GM23338 (cell line): ENCODE results near the gene SERPINA6. TPM values are rescaled to one million over a fixed set of nuclear protein-coding genes. Genes with fewer than 3 reads are reported as not detected.

ENCODE experiments used
- ATAC-seq: fragments of 200-7000 bp; cut with Tn5 transposase; 3 replicates; pipeline ENCODE4 v1.9.1; 2020
- DNase-seq: peaks from one replicate; pipeline ENCODE4 v3.0.0-alpha.2; 2015; ENCODE audit warnings: low spot score
- H2AFZ ChIP-seq: fragments of 200-600 bp; sonication (generic); 2 replicates; pipeline ENCODE4 v1.8.0; 2016; ENCODE audit warnings: antibody characterized with exemption, mild to moderate bottlenecking, moderate library complexity
- H3F3A ChIP-seq: fragments of 200-600 bp; sonication (generic); replicated peaks from 2 replicates; pipeline ENCODE4 v1.8.0; 2017; ENCODE audit warnings: antibody characterized with exemption, mixed run types, low read depth
- H3K27ac ChIP-seq: fragments of 200-600 bp; sonication (generic); 2 replicates; pipeline ENCODE4 v1.6.1; 2016; ENCODE audit warnings: low read depth
- H3K27me3 ChIP-seq: fragments of 200-600 bp; sonication (generic); 2 replicates; pipeline ENCODE4 v1.8.0; 2016; ENCODE audit warnings: mild to moderate bottlenecking, mixed run types, moderate library complexity; ENCODE audit not compliant: insufficient read depth
- H3K36me3 ChIP-seq: fragments of 200-600 bp; sonication (generic); 2 replicates; pipeline ENCODE4 v1.8.0; 2016; ENCODE audit warnings: mild to moderate bottlenecking; ENCODE audit not compliant: insufficient read depth
- H3K4me1 ChIP-seq: fragments of 200-600 bp; sonication (generic); 2 replicates; pipeline ENCODE4 v1.8.0; 2016; ENCODE audit warnings: mild to moderate bottlenecking, moderate library complexity; ENCODE audit not compliant: insufficient read depth
- H3K4me2 ChIP-seq: fragments of 200-600 bp; sonication (generic); 2 replicates; pipeline ENCODE4 v1.7.1; 2017; ENCODE audit warnings: mixed run types
- H3K4me3 ChIP-seq: fragments of 200-600 bp; sonication (generic); 2 replicates; pipeline ENCODE4 v1.6.1; 2016; ENCODE audit warnings: mixed run types
- H3K79me2 ChIP-seq: fragments of 200-600 bp; sonication (generic); replicated peaks from 2 replicates; pipeline ENCODE4 v1.8.0; 2017; ENCODE audit warnings: mild to moderate bottlenecking; ENCODE audit not compliant: insufficient read depth
- H3K9me2 ChIP-seq: fragments of 200-600 bp; sonication (generic); 2 replicates; pipeline ENCODE4 v1.8.0; 2017; ENCODE audit not compliant: insufficient read depth
- H4K20me1 ChIP-seq: fragments of 200-600 bp; sonication (generic); replicated peaks from 2 replicates; pipeline ENCODE4 v1.8.0; 2017; ENCODE audit warnings: mild to moderate bottlenecking; ENCODE audit not compliant: insufficient read depth
- H3K27ac Mint-ChIP-seq: 2 replicates; pipeline ENCODE4 v1.8.0; 2020; ENCODE audit warnings: inconsistent platforms, mild to moderate bottlenecking, moderate library complexity, mixed read lengths
- H3K27me3 Mint-ChIP-seq: 3 replicates; pipeline ENCODE4 v1.8.0; 2022; ENCODE audit warnings: low read depth, mild to moderate bottlenecking, moderate library complexity, mixed read lengths, inconsistent platforms; ENCODE audit not compliant: insufficient read depth, poor library complexity
- H3K36me3 Mint-ChIP-seq: 3 replicates; pipeline ENCODE4 v1.8.0; 2021; ENCODE audit warnings: low read depth, mild to moderate bottlenecking, inconsistent platforms, moderate library complexity, mixed read lengths
- H3K4me1 Mint-ChIP-seq: 3 replicates; pipeline ENCODE4 v1.8.0; 2020; ENCODE audit warnings: mild to moderate bottlenecking, inconsistent platforms, mixed read lengths
- H3K4me3 Mint-ChIP-seq: 3 replicates; pipeline ENCODE4 v1.8.0; 2021; ENCODE audit warnings: moderate library complexity, mild to moderate bottlenecking, inconsistent platforms, mixed read lengths
- H3K9me3 Mint-ChIP-seq: 3 replicates; pipeline ENCODE4 v1.8.0; 2020; ENCODE audit warnings: moderate library complexity, mild to moderate bottlenecking, inconsistent platforms, mixed read lengths
- EZH2 ChIP-seq: fragments of 200-600 bp; sonication (generic); IDR thresholded peaks from one replicate; pipeline ENCODE4 v1.8.0; 2017; ENCODE audit warnings: antibody characterized with exemption, mild to moderate bottlenecking, low read depth; ENCODE audit not compliant: unreplicated experiment
- JUNB ChIP-seq: IDR thresholded peaks from one replicate; pipeline ENCODE4 v1.6.1; 2016; ENCODE audit warnings: antibody characterized with exemption; ENCODE audit not compliant: unreplicated experiment
- NANOG ChIP-seq: IDR thresholded peaks from 2 replicates; pipeline ENCODE4 v1.6.1; 2016; ENCODE audit warnings: antibody characterized with exemption, borderline replicate concordance
- ZNF114 ChIP-seq: fragments of 250-450 bp; sonication (Bioruptor Pico); IDR thresholded peaks from 2 replicates; pipeline ENCODE4 v1.5.0; 2020; ENCODE audit warnings: mild to moderate bottlenecking, moderate library complexity
- polyA plus RNA-seq: library from polyadenylated mRNA; unstranded; fragments of >200 nt; fragmentation: Nextera tagmentation; extraction: Ambion mirVana; gene quantifications from 2 replicates; pipeline ENCODE4 v1.2.1, GENCODE V29; 2016
- total RNA-seq: library from RNA; depleted of rRNA; stranded (reverse); fragments of >200 nt; shearing (Covaris generic); gene quantifications from 2 replicates; pipeline ENCODE4 v1.2.3, GENCODE V29; 2014
- TF ChIP-seq, protein P1 (sequence below): IDR thresholded peaks from one replicate; pipeline ENCODE4 v1.6.1; 2018; ENCODE audit warnings: antibody characterized with exemption; ENCODE audit not compliant: unreplicated experiment
- TF ChIP-seq, protein P2 (sequence below): fragments of 250-450 bp; sonication (Bioruptor Pico); IDR thresholded peaks from 2 replicates; pipeline ENCODE4 v1.5.0; 2020; ENCODE audit warnings: mild to moderate bottlenecking, moderate library complexity
- TF ChIP-seq, protein P3 (sequence below): IDR thresholded peaks from 2 replicates; pipeline ENCODE4 v1.6.1; 2016; ENCODE audit warnings: antibody characterized with exemption

Gene SERPINA6
- total and polyA plus RNA-seq, 2 experiments from 2014 or later = not detected

GRCh38 chr14:94363151-94363624, 40.1 kb upstream of the SERPINA6 start:
- no peak overlapping the region for H2AFZ ChIP-seq

More at GRCh38 chr14:94363151-94363624, 40.1 kb upstream of the SERPINA6 start:
- Histone ChIP-seq H3K4me1 (no peaks in the 10 kb centered on the region), H3K27me3 (no peaks in the 10 kb centered on the region), H3K27ac (no peak overlapping the region), H3K4me3 (no peak overlapping the region), H3K79me2 (no peaks in the 10 kb centered on the region), H3K36me3 (no peaks in the 10 kb centered on the region), H3F3A (no peaks in the 10 kb centered on the region), H3K4me2 (no peak overlapping the region), H4K20me1 (no peaks in the 10 kb centered on the region), H3K9me2 (no peaks in the 10 kb centered on the region)
- Mint-ChIP-seq H3K36me3 (no peaks in the 10 kb centered on the region), H3K27me3 (no peaks in the 10 kb centered on the region), H3K27ac (no peak overlapping the region), H3K4me1 (no peaks in the 10 kb centered on the region; the same call in 2 of the 3 replicates), H3K4me3 (no peak overlapping the region), H3K9me3 (no peaks in the 10 kb centered on the region)
- TF ChIP-seq, protein P1, sequence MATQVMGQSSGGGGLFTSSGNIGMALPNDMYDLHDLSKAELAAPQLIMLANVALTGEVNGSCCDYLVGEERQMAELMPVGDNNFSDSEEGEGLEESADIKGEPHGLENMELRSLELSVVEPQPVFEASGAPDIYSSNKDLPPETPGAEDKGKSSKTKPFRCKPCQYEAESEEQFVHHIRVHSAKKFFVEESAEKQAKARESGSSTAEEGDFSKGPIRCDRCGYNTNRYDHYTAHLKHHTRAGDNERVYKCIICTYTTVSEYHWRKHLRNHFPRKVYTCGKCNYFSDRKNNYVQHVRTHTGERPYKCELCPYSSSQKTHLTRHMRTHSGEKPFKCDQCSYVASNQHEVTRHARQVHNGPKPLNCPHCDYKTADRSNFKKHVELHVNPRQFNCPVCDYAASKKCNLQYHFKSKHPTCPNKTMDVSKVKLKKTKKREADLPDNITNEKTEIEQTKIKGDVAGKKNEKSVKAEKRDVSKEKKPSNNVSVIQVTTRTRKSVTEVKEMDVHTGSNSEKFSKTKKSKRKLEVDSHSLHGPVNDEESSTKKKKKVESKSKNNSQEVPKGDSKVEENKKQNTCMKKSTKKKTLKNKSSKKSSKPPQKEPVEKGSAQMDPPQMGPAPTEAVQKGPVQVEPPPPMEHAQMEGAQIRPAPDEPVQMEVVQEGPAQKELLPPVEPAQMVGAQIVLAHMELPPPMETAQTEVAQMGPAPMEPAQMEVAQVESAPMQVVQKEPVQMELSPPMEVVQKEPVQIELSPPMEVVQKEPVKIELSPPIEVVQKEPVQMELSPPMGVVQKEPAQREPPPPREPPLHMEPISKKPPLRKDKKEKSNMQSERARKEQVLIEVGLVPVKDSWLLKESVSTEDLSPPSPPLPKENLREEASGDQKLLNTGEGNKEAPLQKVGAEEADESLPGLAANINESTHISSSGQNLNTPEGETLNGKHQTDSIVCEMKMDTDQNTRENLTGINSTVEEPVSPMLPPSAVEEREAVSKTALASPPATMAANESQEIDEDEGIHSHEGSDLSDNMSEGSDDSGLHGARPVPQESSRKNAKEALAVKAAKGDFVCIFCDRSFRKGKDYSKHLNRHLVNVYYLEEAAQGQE = no peak
- TF ChIP-seq, protein P2, sequence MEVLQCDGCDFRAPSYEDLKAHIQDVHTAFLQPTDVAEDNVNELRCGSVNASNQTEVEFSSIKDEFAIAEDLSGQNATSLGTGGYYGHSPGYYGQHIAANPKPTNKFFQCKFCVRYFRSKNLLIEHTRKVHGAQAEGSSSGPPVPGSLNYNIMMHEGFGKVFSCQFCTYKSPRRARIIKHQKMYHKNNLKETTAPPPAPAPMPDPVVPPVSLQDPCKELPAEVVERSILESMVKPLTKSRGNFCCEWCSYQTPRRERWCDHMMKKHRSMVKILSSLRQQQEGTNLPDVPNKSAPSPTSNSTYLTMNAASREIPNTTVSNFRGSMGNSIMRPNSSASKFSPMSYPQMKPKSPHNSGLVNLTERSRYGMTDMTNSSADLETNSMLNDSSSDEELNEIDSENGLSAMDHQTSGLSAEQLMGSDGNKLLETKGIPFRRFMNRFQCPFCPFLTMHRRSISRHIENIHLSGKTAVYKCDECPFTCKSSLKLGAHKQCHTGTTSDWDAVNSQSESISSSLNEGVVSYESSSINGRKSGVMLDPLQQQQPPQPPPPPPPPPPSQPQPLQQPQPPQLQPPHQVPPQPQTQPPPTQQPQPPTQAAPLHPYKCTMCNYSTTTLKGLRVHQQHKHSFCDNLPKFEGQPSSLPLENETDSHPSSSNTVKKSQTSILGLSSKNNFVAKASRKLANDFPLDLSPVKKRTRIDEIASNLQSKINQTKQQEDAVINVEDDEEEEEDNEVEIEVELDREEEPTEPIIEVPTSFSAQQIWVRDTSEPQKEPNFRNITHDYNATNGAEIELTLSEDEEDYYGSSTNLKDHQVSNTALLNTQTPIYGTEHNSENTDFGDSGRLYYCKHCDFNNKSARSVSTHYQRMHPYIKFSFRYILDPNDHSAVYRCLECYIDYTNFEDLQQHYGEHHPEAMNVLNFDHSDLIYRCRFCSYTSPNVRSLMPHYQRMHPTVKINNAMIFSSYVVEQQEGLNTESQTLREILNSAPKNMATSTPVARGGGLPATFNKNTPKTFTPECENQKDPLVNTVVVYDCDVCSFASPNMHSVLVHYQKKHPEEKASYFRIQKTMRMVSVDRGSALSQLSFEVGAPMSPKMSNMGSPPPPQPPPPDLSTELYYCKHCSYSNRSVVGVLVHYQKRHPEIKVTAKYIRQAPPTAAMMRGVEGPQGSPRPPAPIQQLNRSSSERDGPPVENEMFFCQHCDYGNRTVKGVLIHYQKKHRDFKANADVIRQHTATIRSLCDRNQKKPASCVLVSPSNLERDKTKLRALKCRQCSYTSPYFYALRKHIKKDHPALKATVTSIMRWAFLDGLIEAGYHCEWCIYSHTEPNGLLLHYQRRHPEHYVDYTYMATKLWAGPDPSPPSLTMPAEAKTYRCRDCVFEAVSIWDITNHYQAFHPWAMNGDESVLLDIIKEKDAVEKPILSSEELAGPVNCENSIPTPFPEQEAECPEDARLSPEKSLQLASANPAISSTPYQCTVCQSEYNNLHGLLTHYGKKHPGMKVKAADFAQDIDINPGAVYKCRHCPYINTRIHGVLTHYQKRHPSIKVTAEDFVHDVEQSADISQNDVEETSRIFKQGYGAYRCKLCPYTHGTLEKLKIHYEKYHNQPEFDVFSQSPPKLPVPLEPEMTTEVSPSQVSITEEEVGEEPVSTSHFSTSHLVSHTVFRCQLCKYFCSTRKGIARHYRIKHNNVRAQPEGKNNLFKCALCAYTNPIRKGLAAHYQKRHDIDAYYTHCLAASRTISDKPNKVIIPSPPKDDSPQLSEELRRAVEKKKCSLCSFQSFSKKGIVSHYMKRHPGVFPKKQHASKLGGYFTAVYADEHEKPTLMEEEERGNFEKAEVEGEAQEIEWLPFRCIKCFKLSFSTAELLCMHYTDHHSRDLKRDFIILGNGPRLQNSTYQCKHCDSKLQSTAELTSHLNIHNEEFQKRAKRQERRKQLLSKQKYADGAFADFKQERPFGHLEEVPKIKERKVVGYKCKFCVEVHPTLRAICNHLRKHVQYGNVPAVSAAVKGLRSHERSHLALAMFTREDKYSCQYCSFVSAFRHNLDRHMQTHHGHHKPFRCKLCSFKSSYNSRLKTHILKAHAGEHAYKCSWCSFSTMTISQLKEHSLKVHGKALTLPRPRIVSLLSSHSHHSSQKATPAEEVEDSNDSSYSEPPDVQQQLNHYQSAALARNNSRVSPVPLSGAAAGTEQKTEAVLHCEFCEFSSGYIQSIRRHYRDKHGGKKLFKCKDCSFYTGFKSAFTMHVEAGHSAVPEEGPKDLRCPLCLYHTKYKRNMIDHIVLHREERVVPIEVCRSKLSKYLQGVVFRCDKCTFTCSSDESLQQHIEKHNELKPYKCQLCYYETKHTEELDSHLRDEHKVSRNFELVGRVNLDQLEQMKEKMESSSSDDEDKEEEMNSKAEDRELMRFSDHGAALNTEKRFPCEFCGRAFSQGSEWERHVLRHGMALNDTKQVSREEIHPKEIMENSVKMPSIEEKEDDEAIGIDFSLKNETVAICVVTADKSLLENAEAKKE = no peak
- TF ChIP-seq, protein P3, sequence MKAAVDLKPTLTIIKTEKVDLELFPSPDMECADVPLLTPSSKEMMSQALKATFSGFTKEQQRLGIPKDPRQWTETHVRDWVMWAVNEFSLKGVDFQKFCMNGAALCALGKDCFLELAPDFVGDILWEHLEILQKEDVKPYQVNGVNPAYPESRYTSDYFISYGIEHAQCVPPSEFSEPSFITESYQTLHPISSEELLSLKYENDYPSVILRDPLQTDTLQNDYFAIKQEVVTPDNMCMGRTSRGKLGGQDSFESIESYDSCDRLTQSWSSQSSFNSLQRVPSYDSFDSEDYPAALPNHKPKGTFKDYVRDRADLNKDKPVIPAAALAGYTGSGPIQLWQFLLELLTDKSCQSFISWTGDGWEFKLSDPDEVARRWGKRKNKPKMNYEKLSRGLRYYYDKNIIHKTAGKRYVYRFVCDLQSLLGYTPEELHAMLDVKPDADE = no peak
- TF ChIP-seq EZH2 = no peak
- TF ChIP-seq NANOG = no peak
- no peak for TF ChIP-seq JUNB
- TF ChIP-seq ZNF114 (CRISPR knock-in tag) = no peak
- no peak; the same call in 2 of the 3 replicates for ATAC-seq
- no peak for DNase-seq
